ENCODE results near the gene ZNF750.

ZNF750 gene

GRCh38 chr17:82807562-82807961, 32.3 kb downstream of the ZNF750 start:
- no peak overlapping the region for H3K27ac Mint-ChIP-seq
- H3K27me3 Mint-ChIP-seq: no peaks in the 10 kb centered on the region
- H3K36me3 Mint-ChIP-seq: no peaks in the 10 kb centered on the region
- H3K9me3 Mint-ChIP-seq (ENCODE audit: low read depth): no peaks in the 10 kb centered on the region
- H3K4me1 Mint-ChIP-seq (ENCODE audit: low read depth): peaks cover 5% of the 10 kb centered on the region
- no peak overlapping the region for H3K4me3 Mint-ChIP-seq

GRCh38 chr17:82807101-82807500, 32.7 kb downstream of the ZNF750 start:
- peaks cover 5% of the 10 kb centered on the region for H3K4me1 Mint-ChIP-seq (ENCODE audit: low read depth)
- no peaks in the 10 kb centered on the region for H3K27me3 Mint-ChIP-seq
- no peak overlapping the region for H3K27ac Mint-ChIP-seq
- H3K4me3 Mint-ChIP-seq: no peak overlapping the region
- H3K36me3 Mint-ChIP-seq: no peaks in the 10 kb centered on the region
- H3K9me3 Mint-ChIP-seq (ENCODE audit: low read depth): no peaks in the 10 kb centered on the region

GRCh38 chr17:82806645-82807044, 33.2 kb downstream of the ZNF750 start:
- Mint-ChIP-seq H3K27me3 (no peaks in the 10 kb centered on the region), H3K36me3 (no peaks in the 10 kb centered on the region), H3K27ac (no peak overlapping the region), H3K9me3 (ENCODE audit: low read depth) (no peaks in the 10 kb centered on the region), H3K4me3 (no peak overlapping the region), H3K4me1 (ENCODE audit: low read depth) (peaks cover 5% of the 10 kb centered on the region)

GRCh38 chr17:82805823-82806222, 34.0 kb downstream of the ZNF750 start:
- Mint-ChIP-seq H3K4me1 (ENCODE audit: low read depth) (peaks cover 5% of the 10 kb centered on the region), H3K36me3 (peaks cover 2% of the 10 kb centered on the region), H3K27ac (no peak overlapping the region), H3K4me3 (no peak overlapping the region), H3K9me3 (ENCODE audit: low read depth) (no peaks in the 10 kb centered on the region), H3K27me3 (no peaks in the 10 kb centered on the region)

GRCh38 chr17:82805254-82805653, 34.6 kb downstream of the ZNF750 start:
- H3K36me3 Mint-ChIP-seq: peaks cover 2% of the 10 kb centered on the region
- no peak overlapping the region for H3K27ac Mint-ChIP-seq
- H3K27me3 Mint-ChIP-seq: no peaks in the 10 kb centered on the region
- H3K9me3 Mint-ChIP-seq (ENCODE audit: low read depth): no peaks in the 10 kb centered on the region
- peaks cover 5% of the 10 kb centered on the region for H3K4me1 Mint-ChIP-seq (ENCODE audit: low read depth)
- H3K4me3 Mint-ChIP-seq: no peak overlapping the region

GRCh38 chr17:82804442-82805191, 35.2 kb downstream of the ZNF750 start:
- Mint-ChIP-seq H3K27ac (no peak overlapping the region), H3K9me3 (ENCODE audit: low read depth) (no peaks in the 10 kb centered on the region), H3K4me3 (no peak overlapping the region), H3K4me1 (ENCODE audit: low read depth) (peaks cover 5% of the 10 kb centered on the region), H3K27me3 (no peaks in the 10 kb centered on the region), H3K36me3 (peaks cover 2% of the 10 kb centered on the region)

- Mint-ChIP-seq H3K9me3 (ENCODE audit: low read depth) (no peaks in the 10 kb centered on the region), H3K27me3 (no peaks in the 10 kb centered on the region), H3K4me3 (no peak overlapping the region), H3K36me3 (peaks cover 2% of the 10 kb centered on the region), H3K27ac (no peak overlapping the region), H3K4me1 (ENCODE audit: low read depth) (peaks cover 5% of the 10 kb centered on the region)
These were observed 36.2 kb downstream of the ZNF750 start for GRCh38 chr17:82803606-82804005.

- Mint-ChIP-seq H3K36me3 (peaks cover 2% of the 10 kb centered on the region), H3K27me3 (no peaks in the 10 kb centered on the region), H3K27ac (peak overlapping the region; percentile 64), H3K4me1 (ENCODE audit: low read depth) (peaks cover 5% of the 10 kb centered on the region), H3K4me3 (no peak overlapping the region), H3K9me3 (ENCODE audit: low read depth) (no peaks in the 10 kb centered on the region)
These were observed 36.6 kb downstream of the ZNF750 start for GRCh38 chr17:82803185-82803584.

- no peaks in the 10 kb centered on the region for H3K27me3 Mint-ChIP-seq
- H3K9me3 Mint-ChIP-seq (ENCODE audit: low read depth): no peaks in the 10 kb centered on the region
- no peak overlapping the region for H3K27ac Mint-ChIP-seq
- peaks cover 2% of the 10 kb centered on the region for H3K36me3 Mint-ChIP-seq
- H3K4me3 Mint-ChIP-seq: no peak overlapping the region
- H3K4me1 Mint-ChIP-seq (ENCODE audit: low read depth): peaks cover 5% of the 10 kb centered on the region
These were observed 37.6 kb downstream of the ZNF750 start for GRCh38 chr17:82802075-82802780.

- Mint-ChIP-seq H3K9me3 (ENCODE audit: low read depth) (no peaks in the 10 kb centered on the region), H3K27ac (peak overlapping the region; percentile 74), H3K4me1 (ENCODE audit: low read depth) (peaks cover 5% of the 10 kb centered on the region), H3K36me3 (peaks cover 2% of the 10 kb centered on the region), H3K4me3 (no peak overlapping the region), H3K27me3 (no peaks in the 10 kb centered on the region)
These were observed 38.3 kb downstream of the ZNF750 start for GRCh38 chr17:82801377-82801970.

GRCh38 chr17:82800885-82801284, 38.9 kb downstream of the ZNF750 start:
- H3K27ac Mint-ChIP-seq: peak overlapping the region; percentile 74
- no peaks in the 10 kb centered on the region for H3K9me3 Mint-ChIP-seq (ENCODE audit: low read depth)
- no peak overlapping the region for H3K4me3 Mint-ChIP-seq
- peaks cover 2% of the 10 kb centered on the region for H3K36me3 Mint-ChIP-seq
- peaks cover 5% of the 10 kb centered on the region for H3K4me1 Mint-ChIP-seq (ENCODE audit: low read depth)
- H3K27me3 Mint-ChIP-seq: no peaks in the 10 kb centered on the region

- no peaks in the 10 kb centered on the region for H3K27me3 Mint-ChIP-seq
- no peaks in the 10 kb centered on the region for H3K9me3 Mint-ChIP-seq (ENCODE audit: low read depth)
- H3K36me3 Mint-ChIP-seq: peaks cover 2% of the 10 kb centered on the region
- H3K27ac Mint-ChIP-seq: no peak overlapping the region
- peaks cover 5% of the 10 kb centered on the region for H3K4me1 Mint-ChIP-seq (ENCODE audit: low read depth)
- no peak overlapping the region for H3K4me3 Mint-ChIP-seq
These were observed 40.2 kb downstream of the ZNF750 start for GRCh38 chr17:82799591-82799990.

- no peak overlapping the region for H3K4me3 Mint-ChIP-seq
- H3K9me3 Mint-ChIP-seq (ENCODE audit: low read depth): no peaks in the 10 kb centered on the region
- no peaks in the 10 kb centered on the region for H3K27me3 Mint-ChIP-seq
- H3K4me1 Mint-ChIP-seq (ENCODE audit: low read depth): peaks cover 5% of the 10 kb centered on the region
- peaks cover 2% of the 10 kb centered on the region for H3K36me3 Mint-ChIP-seq
- no peak overlapping the region for H3K27ac Mint-ChIP-seq
These were observed 41.1 kb downstream of the ZNF750 start for GRCh38 chr17:82798752-82799151.

- Mint-ChIP-seq H3K36me3 (peaks cover 2% of the 10 kb centered on the region), H3K4me3 (no peak overlapping the region)
These were observed 42.8 kb downstream of the ZNF750 start for GRCh38 chr17:82797061-82797460.

GRCh38 chr17:82795615-82796014, 44.2 kb downstream of the ZNF750 start:
- Mint-ChIP-seq H3K27me3 (no peaks in the 10 kb centered on the region), H3K27ac (no peak overlapping the region), H3K9me3 (ENCODE audit: low read depth) (no peaks in the 10 kb centered on the region), H3K4me3 (no peak overlapping the region), H3K36me3 (no peaks in the 10 kb centered on the region), H3K4me1 (ENCODE audit: low read depth) (peaks cover 3% of the 10 kb centered on the region)

More at GRCh38 chr17:82797061-82797460, 42.8 kb downstream of the ZNF750 start:
- Mint-ChIP-seq H3K4me1 (ENCODE audit: low read depth) (peaks cover 3% of the 10 kb centered on the region), H3K27ac (no peak overlapping the region), H3K27me3 (no peaks in the 10 kb centered on the region), H3K9me3 (ENCODE audit: low read depth) (no peaks in the 10 kb centered on the region)

Measured in activated naive CD8-positive, alpha-beta T cell (primary cell).